GM20000 (cell line): ENCODE measurements around the gene PCNX2.

Experiments used
- DNase-seq: peaks from one replicate; pipeline ENCODE4 v3.0.0; 2012; ENCODE audit warnings: low spot score
- CTCF ChIP-seq: IDR thresholded peaks from 2 replicates; pipeline ENCODE4 v1.5.1; 2012; ENCODE audit warnings: mild to moderate bottlenecking, control low read depth; ENCODE audit errors: extremely low read depth, missing control alignments

PCNX2 gene

GRCh38 chr1:233238884-233239431 lies 56.6 kb downstream of the PCNX2 start:
- DNase-seq: no peak
- TF ChIP-seq CTCF: no peak

DNA sequence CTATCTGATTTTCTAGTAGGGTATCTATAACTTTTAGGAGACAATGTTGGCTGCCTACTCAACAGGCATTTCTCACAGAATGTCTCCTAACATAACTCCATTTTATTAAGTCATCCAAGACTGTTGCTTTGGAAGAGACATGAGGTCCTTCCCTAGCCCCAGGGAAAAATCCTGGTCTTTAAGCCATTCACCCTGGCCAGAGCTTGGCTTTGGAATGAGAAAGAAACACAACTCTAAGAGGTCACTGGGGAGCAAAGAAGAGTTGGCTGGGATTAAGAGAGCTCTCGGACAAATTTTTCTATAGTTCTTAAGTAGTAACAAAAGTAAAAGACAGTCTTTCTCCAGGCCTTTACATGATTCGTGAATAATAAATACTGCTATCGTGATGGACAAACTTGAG lies 57.9 kb downstream of the PCNX2 start:
- TF ChIP-seq CTCF: no peak
- DNase-seq: no peak

DNA sequence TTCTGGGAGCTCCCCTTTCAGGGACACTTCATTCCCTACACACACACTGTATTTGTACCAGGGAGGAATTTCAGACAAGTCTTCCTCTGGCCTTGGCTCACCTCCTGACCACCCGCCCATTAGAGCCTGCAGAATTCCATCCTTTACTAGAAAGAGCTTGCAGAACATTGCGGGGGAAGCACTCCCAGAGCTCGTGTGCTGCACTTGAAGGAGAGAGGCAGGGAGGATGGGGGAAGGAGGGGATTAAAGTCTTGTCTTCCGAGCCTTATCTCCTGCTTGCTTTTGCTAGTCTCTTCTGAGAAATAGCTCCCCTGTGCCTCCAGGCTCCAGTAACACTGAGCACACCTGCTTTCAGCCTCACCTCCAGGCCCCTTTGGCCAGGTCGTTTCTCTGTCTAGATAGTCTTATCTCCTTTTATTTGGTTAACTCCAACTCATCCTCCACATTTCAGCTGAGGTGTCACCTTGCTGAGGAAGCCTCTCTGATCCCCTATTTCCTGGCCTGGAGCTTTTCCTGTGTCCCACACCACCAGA lies 62.0 kb downstream of the PCNX2 start:
- no peak for DNase-seq
- no peak for TF ChIP-seq CTCF

GRCh38 chr1:233230011-233230410 lies 65.5 kb downstream of the PCNX2 start:
- no peak for TF ChIP-seq CTCF
- no peak for DNase-seq

GRCh38 chr1:233229288-233229687 lies 66.2 kb downstream of the PCNX2 start:
- DNase-seq: no peak
- no peak for TF ChIP-seq CTCF

DNA sequence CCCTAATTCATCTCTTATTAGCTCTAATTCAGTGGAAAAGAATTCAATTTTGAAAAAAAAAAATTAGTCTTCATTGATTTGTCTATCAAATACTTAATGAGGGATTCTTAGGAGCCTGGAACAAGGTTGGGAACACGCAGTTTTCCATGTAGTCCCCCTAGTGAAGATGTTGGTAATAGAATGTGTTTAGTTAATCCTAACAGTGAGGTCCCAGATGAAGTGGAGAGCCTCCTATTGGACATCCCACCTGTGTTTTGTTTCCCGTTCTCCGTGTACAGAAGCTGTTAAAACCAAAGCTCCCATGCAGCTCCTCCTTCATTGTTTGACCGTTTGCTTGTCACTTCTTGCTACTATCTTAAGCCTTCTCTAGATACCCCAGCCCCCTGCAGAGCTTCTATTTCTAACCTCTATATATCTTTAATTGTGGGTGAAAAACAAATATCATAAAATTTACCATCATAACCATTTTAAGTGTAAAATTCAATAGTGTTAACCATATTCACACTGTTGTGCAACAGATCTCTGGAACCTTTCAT lies 67.5 kb downstream of the PCNX2 start:
- no peak for DNase-seq
- TF ChIP-seq CTCF: no peak

GRCh38 chr1:233224311-233224710 lies 71.2 kb downstream of the PCNX2 start:
- no peak for DNase-seq
- TF ChIP-seq CTCF: no peak
